Measurements from ENCODE around the gene SMYD5.

DNA sequence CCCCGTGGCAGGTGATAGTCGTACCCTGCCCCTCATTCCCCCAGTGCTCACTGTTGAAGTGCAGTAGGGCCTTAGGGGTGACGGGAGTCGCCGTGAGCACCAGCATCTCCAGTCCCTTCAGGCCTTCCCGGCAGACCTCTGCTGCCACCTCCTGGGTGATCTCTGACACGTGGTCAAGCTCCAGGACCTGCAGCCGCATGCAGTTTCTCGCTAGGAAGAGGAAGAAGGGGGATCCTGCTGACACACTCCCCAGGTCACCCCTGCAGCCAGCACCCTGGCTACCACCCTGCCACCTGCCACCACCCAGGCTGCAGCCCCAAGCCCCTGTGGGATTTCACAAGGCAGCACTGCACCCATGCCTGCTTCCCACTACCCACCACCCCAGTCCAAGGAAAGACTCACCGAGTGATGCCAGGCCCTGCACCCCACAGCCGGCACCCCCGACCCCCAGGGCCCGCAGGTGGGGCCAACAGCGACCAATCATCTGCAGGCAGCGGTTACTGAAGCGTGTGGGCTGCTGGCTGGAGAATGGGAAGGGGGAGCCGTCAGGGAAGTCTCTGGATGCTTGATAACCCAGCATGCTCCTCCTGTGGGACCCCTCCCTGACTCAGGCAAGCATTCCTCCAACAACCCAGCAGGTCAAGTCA is 46.4 kb downstream of the SMYD5 start:
- TF ChIP-seq, protein P1, sequence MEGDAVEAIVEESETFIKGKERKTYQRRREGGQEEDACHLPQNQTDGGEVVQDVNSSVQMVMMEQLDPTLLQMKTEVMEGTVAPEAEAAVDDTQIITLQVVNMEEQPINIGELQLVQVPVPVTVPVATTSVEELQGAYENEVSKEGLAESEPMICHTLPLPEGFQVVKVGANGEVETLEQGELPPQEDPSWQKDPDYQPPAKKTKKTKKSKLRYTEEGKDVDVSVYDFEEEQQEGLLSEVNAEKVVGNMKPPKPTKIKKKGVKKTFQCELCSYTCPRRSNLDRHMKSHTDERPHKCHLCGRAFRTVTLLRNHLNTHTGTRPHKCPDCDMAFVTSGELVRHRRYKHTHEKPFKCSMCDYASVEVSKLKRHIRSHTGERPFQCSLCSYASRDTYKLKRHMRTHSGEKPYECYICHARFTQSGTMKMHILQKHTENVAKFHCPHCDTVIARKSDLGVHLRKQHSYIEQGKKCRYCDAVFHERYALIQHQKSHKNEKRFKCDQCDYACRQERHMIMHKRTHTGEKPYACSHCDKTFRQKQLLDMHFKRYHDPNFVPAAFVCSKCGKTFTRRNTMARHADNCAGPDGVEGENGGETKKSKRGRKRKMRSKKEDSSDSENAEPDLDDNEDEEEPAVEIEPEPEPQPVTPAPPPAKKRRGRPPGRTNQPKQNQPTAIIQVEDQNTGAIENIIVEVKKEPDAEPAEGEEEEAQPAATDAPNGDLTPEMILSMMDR (IDR thresholded peaks at IDR 0.05), result no peak
- no peak for TF ChIP-seq POLR2A (IDR thresholded peaks at IDR 0.05)
